ENCODE measurements around the gene CGB8. TPM values are rescaled to one million over a fixed set of nuclear protein-coding genes. Genes with fewer than 3 reads are reported as not detected.
"Not testable (repeated sequence)": the region's sequence is repeated elsewhere in the genome, so short reads cannot be mapped to it uniquely, and the experiment has no call there.

CGB8 gene
- total and polyA plus RNA-seq, 10 of the 15 experiments (the other 5 are each of a cell fraction or from before 2014, with no cell fraction given): not detected

DNA sequence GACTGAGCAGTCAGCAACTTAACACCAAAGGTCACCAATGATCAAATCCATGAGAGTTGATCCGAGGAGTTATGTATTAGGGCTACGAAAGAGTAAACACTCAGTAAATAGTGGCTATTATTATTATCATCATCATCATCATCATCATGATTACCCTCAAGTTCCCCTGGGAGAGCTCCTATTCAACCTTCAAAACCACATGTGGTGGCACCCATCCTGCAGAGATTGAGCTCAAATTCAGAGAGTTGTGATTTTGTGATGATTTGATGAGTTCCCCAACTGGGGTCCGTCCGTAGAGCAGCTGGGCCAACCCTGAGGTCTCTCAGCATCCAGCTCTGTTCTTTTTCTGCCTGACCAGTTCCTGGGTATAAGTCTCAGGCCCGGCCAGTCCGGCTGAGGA, 23.8 kb downstream of the CGB8 start:
- H3K4me2 ChIP-seq (ENCODE audit: control insufficient read depth, insufficient read depth); H3K79me2 ChIP-seq (ENCODE audit: control insufficient read depth, insufficient read depth, low read length); H3K9ac ChIP-seq (ENCODE audit: control insufficient read depth, insufficient read depth, low read length); H3K27ac ChIP-seq (ENCODE audit: control insufficient read depth, insufficient read depth); H3K36me3 ChIP-seq (ENCODE audit: control insufficient read depth in 2 of 2, insufficient read depth in 2 of 2, low read length in 1 of 2); POLR2A ChIA-PET; H3K9me3 ChIP-seq (replicated peaks; ENCODE audit: control insufficient read depth, insufficient read depth, low read length); RAD21 ChIA-PET (ENCODE audit: unreplicated experiment); SMC1A ChIA-PET (ENCODE audit: uncharacterized antibody, unreplicated experiment); H3K4me3 ChIP-seq; CTCF ChIA-PET; BruUV-seq (replicated peaks); in situ Hi-C loops (cut with MboI); H4K20me1 ChIP-seq (ENCODE audit: control insufficient read depth, insufficient read depth); ATAC-seq; H3K27me3 ChIP-seq (replicated peaks in 1 of 2; ENCODE audit: control insufficient read depth in 2 of 2, insufficient read depth in 2 of 2, low read length in 1 of 2); intact Hi-C loops (cut with micrococcal nuclease; ENCODE audit: unreplicated experiment); H2AFZ ChIP-seq (ENCODE audit: control insufficient read depth, low read depth, low read length); DNase-seq (ENCODE audit: low read depth, low spot score); FAIRE-seq: not testable (repeated sequence)
- WGBS (ENCODE audit: insufficient coverage, insufficient replicate concordance, low lambda C conversion rate, missing lambda C conversion rate): 30% methylated on average over 4 of the region's 6 CpGs
- H3K4me1 ChIP-seq (ENCODE audit: control insufficient read depth, insufficient read depth, low read length): peaks cover 10% of the 10 kb centered on the region

GRCh38 chr19:49024233-49024632, 24.7 kb downstream of the CGB8 start, which contains the start of gene CGB3:
CGB3 (minus strand) TSS chr19:49024333; CDS start chr19:49023971, 362 bp downstream.
- H3K4me3 ChIP-seq; H3K9me3 ChIP-seq (replicated peaks; ENCODE audit: control insufficient read depth, insufficient read depth, low read length); H3K4me2 ChIP-seq (ENCODE audit: control insufficient read depth, insufficient read depth); ATAC-seq; RAD21 ChIA-PET (ENCODE audit: unreplicated experiment); FAIRE-seq; CTCF ChIA-PET; in situ Hi-C loops (cut with MboI); BruUV-seq (replicated peaks); H4K20me1 ChIP-seq (ENCODE audit: control insufficient read depth, insufficient read depth); H3K9ac ChIP-seq (ENCODE audit: control insufficient read depth, insufficient read depth, low read length); SMC1A ChIA-PET (ENCODE audit: uncharacterized antibody, unreplicated experiment); DNase-seq (ENCODE audit: low read depth, low spot score); H3K36me3 ChIP-seq (ENCODE audit: control insufficient read depth in 2 of 2, insufficient read depth in 2 of 2, low read length in 1 of 2); POLR2A ChIA-PET; H3K27me3 ChIP-seq (replicated peaks in 1 of 2; ENCODE audit: control insufficient read depth in 2 of 2, insufficient read depth in 2 of 2, low read length in 1 of 2); H3K27ac ChIP-seq (ENCODE audit: control insufficient read depth, insufficient read depth); H2AFZ ChIP-seq (ENCODE audit: control insufficient read depth, low read depth, low read length); H3K79me2 ChIP-seq (ENCODE audit: control insufficient read depth, insufficient read depth, low read length); intact Hi-C loops (cut with micrococcal nuclease; ENCODE audit: unreplicated experiment): not testable (repeated sequence)
- 28% methylated on average over 15 of the region's 15 CpGs for WGBS (ENCODE audit: insufficient coverage, insufficient replicate concordance, low lambda C conversion rate, missing lambda C conversion rate)
- H3K4me1 ChIP-seq (ENCODE audit: control insufficient read depth, insufficient read depth, low read length): peaks cover 10% of the 10 kb centered on the region

Measured in GM12878 (cell line).